K562 (cell line): ENCODE results near the gene SLC39A7. TPM values are rescaled to one million over a fixed set of nuclear protein-coding genes. Genes with fewer than 3 reads are reported as not detected.

Experiments used
- CHD2 ChIP-seq: IDR thresholded peaks from 2 replicates; pipeline ENCODE4 v1.6.1; 2011; ENCODE audit warnings: low read depth, low read length
- ETV6 ChIP-seq, 3 experiments: fragments of 150-350 bp in 1 of 3; sonication (generic) in 1 of 3; formaldehyde crosslinking in 1 of 3; IDR thresholded peaks; 2 replicates each; pipeline versions ENCODE4 v1.6.1 to v1.8.0; 2014 to 2022; ENCODE audit warnings: borderline replicate concordance in 2 of 3, low read depth in 2 of 3, antibody characterized with exemption in 1 of 3, low read length in 1 of 3, mild to moderate bottlenecking in 1 of 3, missing genetic modification reagents in 1 of 3
- FOXK1 ChIP-seq: sonication (generic); formaldehyde crosslinking; IDR thresholded peaks from 2 replicates; pipeline ENCODE4 v1.8.0; 2022; ENCODE audit warnings: missing genetic modification reagents, mild to moderate bottlenecking, borderline replicate concordance
- MTA2 ChIP-seq: fragments of 450-650 bp; IDR thresholded peaks from 2 replicates; pipeline ENCODE4 v1.6.1; 2016; ENCODE audit warnings: low read depth
- MYNN ChIP-seq, 2 experiments: sonication (generic); formaldehyde crosslinking in 1 of 2; IDR thresholded peaks; 2 replicates each; pipeline versions ENCODE4 v1.5.0 to v1.6.1; 2016 to 2020; ENCODE audit warnings: antibody characterized with exemption in 1 of 2, missing genetic modification reagents in 1 of 2
- NBN ChIP-seq: fragments of 450-650 bp; IDR thresholded peaks from 2 replicates; pipeline ENCODE4 v1.6.1; 2016; ENCODE audit warnings: low read depth, mild to moderate bottlenecking
- POLR2AphosphoS2 ChIP-seq: IDR thresholded peaks from 2 replicates; pipeline ENCODE4 v1.6.1; 2012; ENCODE audit warnings: low read length, improper control_type of control experiment
- RB1 ChIP-seq: fragments of 450-650 bp; IDR thresholded peaks from 2 replicates; pipeline ENCODE4 v1.6.1; 2017; ENCODE audit warnings: low read depth, mild to moderate bottlenecking
- SMAD4 ChIP-seq: fragments of 250-450 bp; sonication (Bioruptor Pico); conservative IDR thresholded peaks from 2 replicates; pipeline ENCODE4 v1.8.0; 2021; ENCODE audit warnings: inconsistent platforms, mild to moderate bottlenecking, moderate library complexity
- SMARCA4 ChIP-seq: fragments of 450-650 bp; IDR thresholded peaks from 2 replicates; pipeline ENCODE4 v1.6.1; 2016
- SRF ChIP-seq, 2 experiments: fragments of 250-450, 450-650 bp in 1 of 2; sonication (Bioruptor Pico) in 1 of 2; sonication (generic) in 1 of 2; formaldehyde crosslinking; IDR thresholded peaks; 2 replicates each; pipeline versions ENCODE4 v1.5.0 to v1.5.1; 2020 to 2022; ENCODE audit warnings: mild to moderate bottlenecking in 1 of 2, missing genetic modification reagents in 1 of 2
- TAF7 ChIP-seq: fragments of 450-650 bp; IDR thresholded peaks from 2 replicates; pipeline ENCODE4 v1.6.1; 2016; ENCODE audit warnings: missing genetic modification characterization, missing compliant biosample characterization
- TARDBP ChIP-seq: fragments of 450-650 bp; IDR thresholded peaks from 2 replicates; pipeline ENCODE4 v1.6.1; 2016
- TCF7L2 ChIP-seq: fragments of 150-350 bp; IDR thresholded peaks from 2 replicates; pipeline ENCODE4 v1.6.1; 2016; ENCODE audit warnings: low read depth, mild to moderate bottlenecking, low read length, moderate library complexity
- ZKSCAN3 ChIP-seq: fragments of 250-450 bp; sonication (Bioruptor Pico); IDR thresholded peaks from 2 replicates; pipeline ENCODE4 v1.4.0; 2020
- ZNF224 ChIP-seq: sonication (generic); formaldehyde crosslinking; IDR thresholded peaks from 2 replicates; pipeline ENCODE4 v1.8.0; 2022; ENCODE audit warnings: mild to moderate bottlenecking, missing genetic modification reagents
- ZNF561 ChIP-seq: fragments of 450-650 bp; formaldehyde crosslinking; conservative IDR thresholded peaks from 2 replicates; pipeline ENCODE4 v1.4.0; 2020; ENCODE audit warnings: mild to moderate bottlenecking, moderate library complexity
- ZNF764 ChIP-seq: fragments of 250-450 bp; sonication (Bioruptor Pico); IDR thresholded peaks from 2 replicates; pipeline ENCODE4 v1.4.0; 2020; ENCODE audit warnings: low read depth, mild to moderate bottlenecking, moderate library complexity
- polyA plus RNA-seq, 8 experiments: library from polyadenylated mRNA; depleted of rRNA in 4 of 8; stranded (reverse) in 5 of 8; unstranded in 3 of 8; fragments of >200 nt; fragmentation: Nextera tagmentation in 2 of 8; fragmentation: Illumina TruSeq in 1 of 8; extraction: Ambion mirVana in 2 of 8; extraction: Trizol in 1 of 8; gene quantifications; 2 replicates each; pipeline versions ENCODE4 v1.2.1 to v1.2.3, GENCODE V29; 2011 to 2014; ENCODE audit warnings: inconsistent platforms in 1 of 8, missing spikeins in 1 of 8
- total RNA-seq, 7 experiments: library from RNA; depleted of rRNA in 6 of 7; stranded (reverse); fragments of >200 nt in 6 of 7; fragmentation: Illumina TruSeq in 2 of 7; extraction: Trizol in 2 of 7; gene quantifications; 2 replicates each; pipeline versions ENCODE4 v1.2.1 to v1.2.3, GENCODE V29; 2011 to 2021; ENCODE audit warnings: low replicate concordance in 1 of 7
- TF ChIP-seq, protein P1 (sequence below): sonication (generic); formaldehyde crosslinking; IDR thresholded peaks from 2 replicates; pipeline ENCODE4 v1.8.0; 2022; ENCODE audit warnings: mild to moderate bottlenecking, missing genetic modification reagents
- TF ChIP-seq, protein P2 (sequence below): sonication (generic); formaldehyde crosslinking; IDR thresholded peaks from 2 replicates; pipeline ENCODE4 v1.8.0; 2023; ENCODE audit warnings: mild to moderate bottlenecking, missing genetic modification reagents
- TF ChIP-seq, protein P3 (sequence below): fragments of 450-650 bp; formaldehyde crosslinking; IDR thresholded peaks from 2 replicates; pipeline ENCODE4 v1.4.0; 2020; ENCODE audit warnings: mild to moderate bottlenecking, mixed read lengths

The SLC39A7 gene
- total and polyA plus RNA-seq, 9 of the 15 experiments (the other 6 are each of a cell fraction or from before 2014, with no cell fraction given), result 21.7 to 169 (median 121) TPM

DNA sequence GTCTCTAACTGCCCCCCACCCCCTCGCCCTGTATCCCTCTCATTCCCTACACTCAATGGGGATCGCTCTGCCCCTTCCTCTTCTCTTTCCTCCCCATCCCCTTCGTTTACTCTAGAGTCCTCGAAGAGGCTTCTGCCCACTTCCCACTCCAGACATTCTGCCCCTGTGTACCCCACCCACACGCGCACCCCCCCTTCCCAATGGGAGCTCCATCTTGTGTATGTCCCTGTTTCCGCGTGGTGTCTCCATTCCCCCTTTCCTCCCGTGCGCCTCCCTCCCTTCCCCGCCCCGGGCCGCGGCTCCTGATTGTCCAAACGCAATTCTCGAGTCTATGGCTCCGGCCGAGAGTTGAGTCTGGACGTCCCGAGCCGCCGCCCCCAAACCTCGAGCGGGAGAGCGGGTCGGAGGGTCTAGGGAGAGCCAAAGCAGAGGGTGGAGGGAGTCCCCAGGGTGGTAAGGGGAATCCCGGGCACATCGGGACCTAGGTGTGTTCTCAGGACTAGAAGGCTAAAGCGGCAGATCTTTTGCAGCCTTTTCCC, 7.0 kb downstream of the SLC39A7 start (continued):
- TF ChIP-seq, protein P1, sequence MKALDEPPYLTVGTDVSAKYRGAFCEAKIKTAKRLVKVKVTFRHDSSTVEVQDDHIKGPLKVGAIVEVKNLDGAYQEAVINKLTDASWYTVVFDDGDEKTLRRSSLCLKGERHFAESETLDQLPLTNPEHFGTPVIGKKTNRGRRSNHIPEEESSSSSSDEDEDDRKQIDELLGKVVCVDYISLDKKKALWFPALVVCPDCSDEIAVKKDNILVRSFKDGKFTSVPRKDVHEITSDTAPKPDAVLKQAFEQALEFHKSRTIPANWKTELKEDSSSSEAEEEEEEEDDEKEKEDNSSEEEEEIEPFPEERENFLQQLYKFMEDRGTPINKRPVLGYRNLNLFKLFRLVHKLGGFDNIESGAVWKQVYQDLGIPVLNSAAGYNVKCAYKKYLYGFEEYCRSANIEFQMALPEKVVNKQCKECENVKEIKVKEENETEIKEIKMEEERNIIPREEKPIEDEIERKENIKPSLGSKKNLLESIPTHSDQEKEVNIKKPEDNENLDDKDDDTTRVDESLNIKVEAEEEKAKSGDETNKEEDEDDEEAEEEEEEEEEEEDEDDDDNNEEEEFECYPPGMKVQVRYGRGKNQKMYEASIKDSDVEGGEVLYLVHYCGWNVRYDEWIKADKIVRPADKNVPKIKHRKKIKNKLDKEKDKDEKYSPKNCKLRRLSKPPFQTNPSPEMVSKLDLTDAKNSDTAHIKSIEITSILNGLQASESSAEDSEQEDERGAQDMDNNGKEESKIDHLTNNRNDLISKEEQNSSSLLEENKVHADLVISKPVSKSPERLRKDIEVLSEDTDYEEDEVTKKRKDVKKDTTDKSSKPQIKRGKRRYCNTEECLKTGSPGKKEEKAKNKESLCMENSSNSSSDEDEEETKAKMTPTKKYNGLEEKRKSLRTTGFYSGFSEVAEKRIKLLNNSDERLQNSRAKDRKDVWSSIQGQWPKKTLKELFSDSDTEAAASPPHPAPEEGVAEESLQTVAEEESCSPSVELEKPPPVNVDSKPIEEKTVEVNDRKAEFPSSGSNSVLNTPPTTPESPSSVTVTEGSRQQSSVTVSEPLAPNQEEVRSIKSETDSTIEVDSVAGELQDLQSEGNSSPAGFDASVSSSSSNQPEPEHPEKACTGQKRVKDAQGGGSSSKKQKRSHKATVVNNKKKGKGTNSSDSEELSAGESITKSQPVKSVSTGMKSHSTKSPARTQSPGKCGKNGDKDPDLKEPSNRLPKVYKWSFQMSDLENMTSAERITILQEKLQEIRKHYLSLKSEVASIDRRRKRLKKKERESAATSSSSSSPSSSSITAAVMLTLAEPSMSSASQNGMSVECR (CRISPR knock-in tag), result peak; percentile 3; the same call in 1 of the 2 replicates
- TF ChIP-seq ZNF224 (CRISPR knock-in tag) (0 out of 2 replicates have a peak, but pooled peaks have one; percentile 44), MTA2 (0 out of 2 replicates have a peak, but pooled peaks have one; percentile 17), ZNF764 (CRISPR knock-in tag) (no peak), ZNF561 (CRISPR knock-in tag) (no peak), CHD2 (peak; percentile 52; the same call in 1 of the 2 replicates), SMAD4 (CRISPR knock-in tag) (no peak), TARDBP (no peak), SMARCA4 (0 out of 2 replicates have a peak, but pooled peaks have one; percentile 16), MYNN (IDR thresholded peaks at IDR 0.05) (0 out of 2 replicates have a peak, but pooled peaks have one; percentile 22), MYNN (CRISPR knock-in tag; IDR thresholded peaks at IDR 0.05) (no peak), ZKSCAN3 (CRISPR knock-in tag) (no peak), SRF (CRISPR knock-in tag; IDR thresholded peaks at IDR 0.05) (0 out of 4 replicates have a peak, but pooled peaks of 1 of the 2 experiments have one; percentile 37), NBN (no peak), FOXK1 (0 out of 2 replicates have a peak, but pooled peaks have one; percentile 54), TAF7 (tag) (0 out of 2 replicates have a peak, but pooled peaks have one; percentile 22), POLR2AphosphoS2 (peak; percentile 0; the same call in 1 of the 2 replicates), RB1 (peak; percentile 5; the same call in 1 of the 2 replicates), ETV6 (IDR thresholded peaks at IDR 0.05; ENCODE audit: borderline replicate concordance in 1 of 2, low read depth in 2 of 2, low read length in 1 of 2) (no peak), ETV6 (CRISPR knock-in tag; IDR thresholded peaks at IDR 0.05; ENCODE audit: borderline replicate concordance) (0 out of 2 replicates have a peak, but pooled peaks have one; percentile 24), TCF7L2 (no peak)
- TF ChIP-seq, protein P2, sequence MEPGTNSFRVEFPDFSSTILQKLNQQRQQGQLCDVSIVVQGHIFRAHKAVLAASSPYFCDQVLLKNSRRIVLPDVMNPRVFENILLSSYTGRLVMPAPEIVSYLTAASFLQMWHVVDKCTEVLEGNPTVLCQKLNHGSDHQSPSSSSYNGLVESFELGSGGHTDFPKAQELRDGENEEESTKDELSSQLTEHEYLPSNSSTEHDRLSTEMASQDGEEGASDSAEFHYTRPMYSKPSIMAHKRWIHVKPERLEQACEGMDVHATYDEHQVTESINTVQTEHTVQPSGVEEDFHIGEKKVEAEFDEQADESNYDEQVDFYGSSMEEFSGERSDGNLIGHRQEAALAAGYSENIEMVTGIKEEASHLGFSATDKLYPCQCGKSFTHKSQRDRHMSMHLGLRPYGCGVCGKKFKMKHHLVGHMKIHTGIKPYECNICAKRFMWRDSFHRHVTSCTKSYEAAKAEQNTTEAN (CRISPR knock-in tag), result peak; percentile 76; the same call in 1 of the 2 replicates
- TF ChIP-seq, protein P3, sequence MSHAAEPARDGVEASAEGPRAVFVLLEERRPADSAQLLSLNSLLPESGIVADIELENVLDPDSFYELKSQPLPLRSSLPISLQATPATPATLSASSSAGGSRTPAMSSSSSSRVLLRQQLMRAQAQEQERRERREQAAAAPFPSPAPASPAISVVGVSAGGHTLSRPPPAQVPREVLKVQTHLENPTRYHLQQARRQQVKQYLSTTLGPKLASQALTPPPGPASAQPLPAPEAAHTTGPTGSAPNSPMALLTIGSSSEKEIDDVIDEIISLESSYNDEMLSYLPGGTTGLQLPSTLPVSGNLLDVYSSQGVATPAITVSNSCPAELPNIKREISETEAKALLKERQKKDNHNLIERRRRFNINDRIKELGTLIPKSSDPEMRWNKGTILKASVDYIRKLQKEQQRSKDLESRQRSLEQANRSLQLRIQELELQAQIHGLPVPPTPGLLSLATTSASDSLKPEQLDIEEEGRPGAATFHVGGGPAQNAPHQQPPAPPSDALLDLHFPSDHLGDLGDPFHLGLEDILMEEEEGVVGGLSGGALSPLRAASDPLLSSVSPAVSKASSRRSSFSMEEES, result peak; percentile 11; the same call in 1 of the 2 replicates
